ENCODE data around the gene MMD2.
"Not testable (repeated sequence)": the region's sequence is repeated elsewhere in the genome, so short reads cannot be mapped to it uniquely, and the experiment has no call there.

MMD2 gene

GRCh38 chr7:4958477-4959301 lies at the start of gene MMD2:
Gene MMD2 (minus strand): TSS chr7:4959187. CDS start chr7:4959017, 170 bp downstream.
- no peak for DNase-seq (ENCODE audit: low read depth)

GRCh38 chr7:5005066-5005465 lies 46.1 kb upstream of the MMD2 start:
- no peak for DNase-seq (ENCODE audit: low read depth)

GRCh38 chr7:5001911-5002310 lies 42.9 kb upstream of the MMD2 start:
- no peak for DNase-seq (ENCODE audit: low read depth)

- no peak for DNase-seq (ENCODE audit: low read depth)
Observed at GRCh38 chr7:5001003-5001402, 42.0 kb upstream of the MMD2 start.

GRCh38 chr7:4999369-4999950 lies 40.5 kb upstream of the MMD2 start:
- DNase-seq (ENCODE audit: low read depth), result no peak

- DNase-seq (ENCODE audit: low read depth), result no peak
Observed at GRCh38 chr7:4998910-4999309, 39.9 kb upstream of the MMD2 start.

GRCh38 chr7:4998244-4998643 lies 39.3 kb upstream of the MMD2 start:
- DNase-seq (ENCODE audit: low read depth), result no peak

- DNase-seq (ENCODE audit: low read depth), result no peak
Observed at GRCh38 chr7:4996696-4997222, 37.8 kb upstream of the MMD2 start.

- DNase-seq (ENCODE audit: low read depth), result no peak
Observed at GRCh38 chr7:4995429-4995969, 36.5 kb upstream of the MMD2 start.

GRCh38 chr7:4993471-4993870 lies 34.5 kb upstream of the MMD2 start:
- no peak for DNase-seq (ENCODE audit: low read depth)

- not testable (repeated sequence) for DNase-seq (ENCODE audit: low read depth)
Observed at GRCh38 chr7:4982741-4983140, 23.8 kb upstream of the MMD2 start.

GRCh38 chr7:4981295-4981890 lies 22.4 kb upstream of the MMD2 start:
- DNase-seq (ENCODE audit: low read depth), result not testable (repeated sequence)

GRCh38 chr7:4975626-4976025 lies 16.6 kb upstream of the MMD2 start:
- not testable (repeated sequence) for DNase-seq (ENCODE audit: low read depth)

- DNase-seq (ENCODE audit: low read depth), result peak; percentile 83
Observed at GRCh38 chr7:4973728-4974198, 14.8 kb upstream of the MMD2 start.

- not testable (repeated sequence) for DNase-seq (ENCODE audit: low read depth)
Observed at GRCh38 chr7:4972446-4972845, 13.5 kb upstream of the MMD2 start.

GRCh38 chr7:4965295-4966022 lies 6.5 kb upstream of the MMD2 start:
- no peak for DNase-seq (ENCODE audit: low read depth)

- DNase-seq (ENCODE audit: low read depth), result no peak
Observed at GRCh38 chr7:4964506-4964905, 5.5 kb upstream of the MMD2 start.

GRCh38 chr7:4962872-4963775 lies 4.1 kb upstream of the MMD2 start:
- DNase-seq (ENCODE audit: low read depth), result no peak

- no peak for DNase-seq (ENCODE audit: low read depth)
Observed at GRCh38 chr7:4960363-4960762, 1.4 kb upstream of the MMD2 start.

- no peak for DNase-seq (ENCODE audit: low read depth)
Observed at GRCh38 chr7:4959893-4960292, 906 bp upstream of the MMD2 start.

GRCh38 chr7:4959306-4959705 lies 319 bp upstream of the MMD2 start:
- no peak for DNase-seq (ENCODE audit: low read depth)
